Sciatic nerve (tissue), 2 donors: ENCODE results near the gene C10orf95. TPM values are rescaled to one million over a fixed set of nuclear protein-coding genes. Genes with fewer than 3 reads are reported as not detected.

Experiments
- ATAC-seq: fragments of 200-7000 bp; cut with Tn5 transposase; one replicate; pipeline ENCODE4 v1.9.1; 2020; ENCODE audit warnings: mild to moderate bottlenecking, moderate library complexity
- DNase-seq: peaks from one replicate; pipeline ENCODE4 v3.0.0-alpha.2; 2020; ENCODE audit warnings: low spot score
- intact Hi-C: fragments of 100-400 bp; cut with DNase I; formaldehyde crosslinking; loops from one replicate; pipeline ENCODE4 v1.14.2; 2022
- microRNA-seq: library from miRNA; unstranded; fragments of <30 nt; microRNA quantifications from one replicate; pipeline ENCODE4 v1.2.0, GENCODE V29; 2020
- total RNA-seq: library from RNA; stranded (reverse); fragmentation: NEBNext Ultra II Directional; extraction: Animal tissue kit (Norgen Biotek cat#: 25700); gene quantifications from one replicate; pipeline ENCODE4 v1.2.1, GENCODE V29; 2021
- donor health status: DM: no; HTN: no; CAD: no.
- donor health status: DM: no; HTN: no; CAD: no.

The C10orf95 gene
- total RNA-seq, 1 donor from 2014 or later: not detected

- ATAC-seq (peak; percentile 22), DNase-seq (peak; percentile 64)
- intact Hi-C loops: no loop called here
These were observed 42.4 kb downstream of the C10orf95 start for GRCh38 chr10:102408728-102409603.

- ATAC-seq: no peak
- no peak for DNase-seq
- intact Hi-C loops: no loop called here
These were observed 43.1 kb downstream of the C10orf95 start for GRCh38 chr10:102408131-102408727.

- intact Hi-C loops: no loop called here
- ATAC-seq: no peak
- no peak for DNase-seq
These were observed 43.8 kb downstream of the C10orf95 start for GRCh38 chr10:102407425-102408130.

GRCh38 chr10:102406815-102407214 lies 44.5 kb downstream of the C10orf95 start:
- ATAC-seq (no peak), DNase-seq (no peak)
- intact Hi-C loops: no loop called here

GRCh38 chr10:102405632-102406031 lies 45.7 kb downstream of the C10orf95 start:
- no peak for ATAC-seq

GRCh38 chr10:102405108-102405571 lies 46.2 kb downstream of the C10orf95 start:
- ATAC-seq (no peak), DNase-seq (no peak)

More at GRCh38 chr10:102405632-102406031, 45.7 kb downstream of the C10orf95 start:
- intact Hi-C loops: no loop called here
- no peak for DNase-seq

GRCh38 chr10:102404361-102405107 lies 46.8 kb downstream of the C10orf95 start:
- no peak for ATAC-seq
- intact Hi-C loops: no loop called here
- DNase-seq: no peak

More at GRCh38 chr10:102405108-102405571, 46.2 kb downstream of the C10orf95 start:
- intact Hi-C loops: no loop called here

GRCh38 chr10:102403115-102403514 lies 48.2 kb downstream of the C10orf95 start:
- intact Hi-C loops: no loop called here
- DNase-seq (no peak), ATAC-seq (no peak)

- DNase-seq (no peak), ATAC-seq (no peak)
- intact Hi-C loops: no loop called here
These were observed 48.8 kb downstream of the C10orf95 start for GRCh38 chr10:102402512-102402896.

- intact Hi-C loops: no loop called here
- no peak for ATAC-seq
- peak; percentile 59 for DNase-seq
These were observed 49.4 kb downstream of the C10orf95 start for GRCh38 chr10:102401735-102402511.

GRCh38 chr10:102401342-102401654 lies 50.0 kb downstream of the C10orf95 start:
- no peak for ATAC-seq
- intact Hi-C loops: no loop called here
- no peak for DNase-seq

GRCh38 chr10:102400598-102401341 lies 50.6 kb downstream of the C10orf95 start:
- ATAC-seq: no peak
- intact Hi-C loops: no loop called here
- DNase-seq: no peak

- no peak for ATAC-seq
- intact Hi-C loops: no loop called here
- DNase-seq: no peak
These were observed 51.3 kb downstream of the C10orf95 start for GRCh38 chr10:102400076-102400475.

Small RNA genes within 50 kb of the gene (microRNA-seq; reads per million reads assigned to microRNA genes)
- gene MIR146B: 1,232 reads per million, percentile 84 among the genes with 10 or more reads in this experiment

Other genes with a start within 250 kb of the C10orf95 start
- not detected for gene ELOVL3, start 225.2 kb downstream of the C10orf95 start, total RNA-seq
- not detected for gene PITX3, start 210.0 kb downstream of the C10orf95 start, total RNA-seq
- gene GBF1, start 206.0 kb downstream of the C10orf95 start, total RNA-seq: 39.5 TPM
- gene NFKB2, start 55.8 kb downstream of the C10orf95 start, total RNA-seq: 64.1 TPM
- gene PSD, start 32.8 kb downstream of the C10orf95 start, total RNA-seq: 1.9 TPM
- 11.1 TPM for gene FBXL15, start 30.7 kb downstream of the C10orf95 start, total RNA-seq
- gene CUEDC2, start 19.0 kb downstream of the C10orf95 start, total RNA-seq: 101 TPM
- 84.3 TPM for gene ACTR1A, start 51.2 kb upstream of the C10orf95 start, total RNA-seq
- 19.7 TPM for gene SUFU, start 52.4 kb upstream of the C10orf95 start, total RNA-seq
- 164 TPM for gene TRIM8, start 192.9 kb upstream of the C10orf95 start, total RNA-seq